Measurements from ENCODE around the gene MFSD6. TPM values are rescaled to one million over a fixed set of nuclear protein-coding genes. Genes with fewer than 3 reads are reported as not detected.

MFSD6 gene
- total RNA-seq, 2 donors from 2014 or later, result 1.2 to 3.2 TPM

DNA sequence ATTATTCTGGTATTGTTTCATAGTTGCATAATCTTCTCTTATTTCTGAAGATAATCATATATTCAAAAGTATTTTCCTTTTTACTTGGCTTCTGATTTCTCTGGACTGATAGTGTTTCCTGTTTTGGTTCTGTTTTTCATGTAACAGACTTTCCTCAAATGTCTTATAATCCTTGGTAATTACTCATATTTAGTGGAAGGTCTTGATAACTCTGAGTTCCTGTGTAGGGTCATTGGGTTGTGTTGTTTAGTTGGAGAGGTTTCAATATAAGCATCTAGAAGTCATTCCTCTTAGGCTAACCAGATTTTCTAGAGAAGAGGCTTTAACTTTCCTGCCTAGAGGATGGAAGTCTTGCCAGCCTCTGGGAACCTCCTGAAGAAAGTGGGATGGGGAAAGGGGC is 23.8 kb downstream of the MFSD6 start:
- TF ChIP-seq, protein P1, sequence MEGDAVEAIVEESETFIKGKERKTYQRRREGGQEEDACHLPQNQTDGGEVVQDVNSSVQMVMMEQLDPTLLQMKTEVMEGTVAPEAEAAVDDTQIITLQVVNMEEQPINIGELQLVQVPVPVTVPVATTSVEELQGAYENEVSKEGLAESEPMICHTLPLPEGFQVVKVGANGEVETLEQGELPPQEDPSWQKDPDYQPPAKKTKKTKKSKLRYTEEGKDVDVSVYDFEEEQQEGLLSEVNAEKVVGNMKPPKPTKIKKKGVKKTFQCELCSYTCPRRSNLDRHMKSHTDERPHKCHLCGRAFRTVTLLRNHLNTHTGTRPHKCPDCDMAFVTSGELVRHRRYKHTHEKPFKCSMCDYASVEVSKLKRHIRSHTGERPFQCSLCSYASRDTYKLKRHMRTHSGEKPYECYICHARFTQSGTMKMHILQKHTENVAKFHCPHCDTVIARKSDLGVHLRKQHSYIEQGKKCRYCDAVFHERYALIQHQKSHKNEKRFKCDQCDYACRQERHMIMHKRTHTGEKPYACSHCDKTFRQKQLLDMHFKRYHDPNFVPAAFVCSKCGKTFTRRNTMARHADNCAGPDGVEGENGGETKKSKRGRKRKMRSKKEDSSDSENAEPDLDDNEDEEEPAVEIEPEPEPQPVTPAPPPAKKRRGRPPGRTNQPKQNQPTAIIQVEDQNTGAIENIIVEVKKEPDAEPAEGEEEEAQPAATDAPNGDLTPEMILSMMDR (conservative IDR thresholded peaks at IDR 0.05), result no peak
- H3K27ac ChIP-seq (ENCODE audit: low read depth, low read length), result no peak overlapping the region
- Mint-ChIP-seq H3K4me3 (no peak overlapping the region), H3K4me1 (no peaks in the 10 kb centered on the region), H3K27ac (no peak overlapping the region), H3K36me3 (ENCODE audit: low read depth) (no peaks in the 10 kb centered on the region), H3K27me3 (ENCODE audit: insufficient read depth) (peaks cover under 1% of the 10 kb centered on the region), H3K9me3 (peaks cover 16% of the 10 kb centered on the region)
- H3K36me3 ChIP-seq (ENCODE audit: control insufficient read depth, insufficient read depth, low read length), result no peaks in the 10 kb centered on the region
- no peaks in the 10 kb centered on the region for H3K27me3 ChIP-seq (ENCODE audit: control insufficient read depth, insufficient read depth, low read length, poor library complexity, severe bottlenecking)
- H3K4me1 ChIP-seq (ENCODE audit: control insufficient read depth, insufficient read depth, low read length), result no peaks in the 10 kb centered on the region
- H3K4me3 ChIP-seq (ENCODE audit: low read length), result no peak overlapping the region
- no peak overlapping the region for H3K9ac ChIP-seq (ENCODE audit: extremely low read depth, low read length, poor library complexity, severe bottlenecking)
- no peak for DNase-seq
- H3K9me3 ChIP-seq (ENCODE audit: control insufficient read depth, low read length), result no peaks in the 10 kb centered on the region

DNA sequence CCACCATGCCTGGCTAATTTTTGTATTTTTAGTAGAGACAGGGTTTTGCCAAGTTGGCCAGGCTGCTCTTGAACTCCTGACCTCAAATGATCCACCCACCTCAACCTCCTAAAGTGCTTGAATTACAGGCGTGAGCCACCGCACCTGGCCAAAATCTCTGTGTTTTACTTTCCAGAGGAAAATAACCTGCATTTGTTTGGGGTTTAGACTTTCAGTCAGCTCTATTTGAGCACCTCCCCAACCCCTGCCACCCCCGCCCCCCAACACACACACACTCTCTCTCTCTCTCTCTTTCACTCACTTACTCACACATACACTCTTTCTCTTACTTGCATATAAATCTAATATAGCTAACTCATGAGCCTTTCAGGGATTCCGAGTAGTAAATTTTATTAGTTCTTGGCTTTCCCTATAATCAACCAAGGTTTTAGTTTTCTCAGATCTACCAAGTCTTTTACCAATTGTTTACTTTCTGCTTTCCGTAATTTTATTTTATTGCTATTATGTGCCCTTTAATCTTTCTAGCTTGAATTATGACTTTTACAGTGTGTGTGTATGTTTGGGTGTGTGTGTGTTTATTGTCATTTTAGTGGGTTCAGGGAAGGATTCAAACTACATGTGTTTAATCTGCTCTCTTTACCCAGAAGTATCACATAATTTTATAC is 24.5 kb downstream of the MFSD6 start:
- Mint-ChIP-seq H3K9me3 (peaks cover 16% of the 10 kb centered on the region), H3K27ac (no peak overlapping the region), H3K36me3 (ENCODE audit: low read depth) (no peaks in the 10 kb centered on the region), H3K27me3 (ENCODE audit: insufficient read depth) (peaks cover 2% of the 10 kb centered on the region), H3K4me1 (no peaks in the 10 kb centered on the region), H3K4me3 (no peak overlapping the region)
- no peak overlapping the region for H3K9ac ChIP-seq (ENCODE audit: extremely low read depth, low read length, poor library complexity, severe bottlenecking)
- H3K36me3 ChIP-seq (ENCODE audit: control insufficient read depth, insufficient read depth, low read length), result no peaks in the 10 kb centered on the region
- no peak for DNase-seq
- no peaks in the 10 kb centered on the region for H3K4me1 ChIP-seq (ENCODE audit: control insufficient read depth, insufficient read depth, low read length)
- no peaks in the 10 kb centered on the region for H3K9me3 ChIP-seq (ENCODE audit: control insufficient read depth, low read length)
- no peak overlapping the region for H3K27ac ChIP-seq (ENCODE audit: low read depth, low read length)
- 91 to 96% methylated on average over 3 to 5 of the region's 5 CpGs for WGBS, 2 experiments (ENCODE audit: insufficient coverage in 1 of 2, insufficient read length in 1 of 2)
- H3K27me3 ChIP-seq (ENCODE audit: control insufficient read depth, insufficient read depth, low read length, poor library complexity, severe bottlenecking), result no peaks in the 10 kb centered on the region
- TF ChIP-seq, protein P1 (conservative IDR thresholded peaks at IDR 0.05), result no peak
- no peak overlapping the region for H3K4me3 ChIP-seq (ENCODE audit: low read length)

DNA sequence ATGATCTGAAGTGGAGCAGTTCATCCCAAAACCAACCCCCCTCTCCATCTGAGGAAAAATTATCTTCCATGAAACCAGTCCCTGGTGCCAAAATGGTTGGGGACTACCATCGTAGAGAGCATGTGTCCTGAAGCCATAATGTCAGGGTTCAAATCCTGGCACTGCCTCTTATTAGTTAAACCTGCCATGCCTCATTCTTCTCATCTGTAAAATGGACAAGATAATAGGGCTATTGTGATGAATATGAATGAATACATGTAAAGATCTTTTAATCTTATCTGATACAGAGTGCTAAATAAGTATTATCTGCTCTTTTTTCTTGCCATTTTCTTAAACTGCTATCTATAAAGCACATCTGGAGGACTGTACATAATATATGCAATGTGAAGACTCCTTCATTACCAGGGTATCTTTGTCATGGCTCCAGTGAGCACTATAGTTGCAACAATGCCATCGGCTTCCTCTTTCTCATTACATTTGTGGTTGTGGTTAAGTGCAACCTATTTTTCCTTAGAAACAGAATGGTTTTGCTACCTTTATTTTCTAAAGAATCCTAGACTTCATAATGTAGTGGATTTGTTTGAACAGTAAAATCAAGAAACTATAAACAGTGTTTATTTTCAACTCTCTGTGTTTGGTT is 27.0 kb downstream of the MFSD6 start:
- no peak overlapping the region for H3K9ac ChIP-seq (ENCODE audit: extremely low read depth, low read length, poor library complexity, severe bottlenecking)
- no peaks in the 10 kb centered on the region for H3K27me3 ChIP-seq (ENCODE audit: control insufficient read depth, insufficient read depth, low read length, poor library complexity, severe bottlenecking)
- no peaks in the 10 kb centered on the region for H3K4me1 ChIP-seq (ENCODE audit: control insufficient read depth, insufficient read depth, low read length)
- H3K4me1 Mint-ChIP-seq, result no peaks in the 10 kb centered on the region
- no peak overlapping the region for H3K4me3 ChIP-seq (ENCODE audit: low read length)
- H3K36me3 Mint-ChIP-seq (ENCODE audit: low read depth), result no peaks in the 10 kb centered on the region
- H3K9me3 ChIP-seq (ENCODE audit: control insufficient read depth, low read length), result no peaks in the 10 kb centered on the region
- peaks cover 2% of the 10 kb centered on the region for H3K27me3 Mint-ChIP-seq (ENCODE audit: insufficient read depth)
- DNase-seq, result no peak
- no peaks in the 10 kb centered on the region for H3K36me3 ChIP-seq (ENCODE audit: control insufficient read depth, insufficient read depth, low read length)
- TF ChIP-seq, protein P1 (conservative IDR thresholded peaks at IDR 0.05), result no peak
- H3K9me3 Mint-ChIP-seq, result peaks cover 8% of the 10 kb centered on the region
- WGBS, 2 experiments (ENCODE audit: insufficient coverage in 1 of 2, insufficient read length in 1 of 2), result 96% methylated on average over 2 of the region's 2 CpGs; no CpG with 5 or more reads in 1 of the 2 experiments
- H3K4me3 Mint-ChIP-seq, result no peak overlapping the region
- no peak overlapping the region for H3K27ac Mint-ChIP-seq
- no peak overlapping the region for H3K27ac ChIP-seq (ENCODE audit: low read depth, low read length)
